ENCODE results near the gene PLA2G4A.

PLA2G4A gene

GRCh38 chr1:186828611-186829454 lies at the start of gene PLA2G4A:
PLA2G4A (plus strand) TSS chr1:186828949; CDS start chr1:186854355, 25,406 bp downstream.
- Histone ChIP-seq H3K9me3 (ENCODE audit: control insufficient read depth, low read depth, low read length) (no peaks in the 10 kb centered on the region), H3K27me3 (ENCODE audit: control insufficient read depth, insufficient read depth, low read length) (peaks cover 11% of the 10 kb centered on the region), H3K27ac (ENCODE audit: low read length) (no peak within 1 kb of the TSS), H3K4me1 (ENCODE audit: control insufficient read depth, low read depth, low read length) (peaks cover 4% of the 10 kb centered on the region), H3K4me3 (ENCODE audit: low read length) (peak within 1 kb of the TSS; percentile 94), H3K9ac (ENCODE audit: low read length) (peak within 1 kb of the TSS; percentile 64), H3K36me3 (ENCODE audit: control insufficient read depth, low read depth, low read length) (no peaks in the 10 kb centered on the region)

- Histone ChIP-seq H3K27ac (ENCODE audit: low read length) (no peak overlapping the region), H3K4me3 (ENCODE audit: low read length) (no peak overlapping the region), H3K4me1 (ENCODE audit: control insufficient read depth, low read depth, low read length) (no peaks in the 10 kb centered on the region), H3K36me3 (ENCODE audit: control insufficient read depth, low read depth, low read length) (no peaks in the 10 kb centered on the region), H3K9ac (ENCODE audit: low read length) (no peak overlapping the region), H3K9me3 (ENCODE audit: control insufficient read depth, low read depth, low read length) (no peaks in the 10 kb centered on the region), H3K27me3 (ENCODE audit: control insufficient read depth, insufficient read depth, low read length) (no peaks in the 10 kb centered on the region)
Measured at GRCh38 chr1:186780076-186780475, 48.7 kb upstream of the PLA2G4A start.

GRCh38 chr1:186781730-186782129 lies 47.0 kb upstream of the PLA2G4A start:
- Histone ChIP-seq H3K9me3 (ENCODE audit: control insufficient read depth, low read depth, low read length) (no peaks in the 10 kb centered on the region), H3K9ac (ENCODE audit: low read length) (no peak overlapping the region), H3K36me3 (ENCODE audit: control insufficient read depth, low read depth, low read length) (no peaks in the 10 kb centered on the region), H3K4me1 (ENCODE audit: control insufficient read depth, low read depth, low read length) (no peaks in the 10 kb centered on the region), H3K27ac (ENCODE audit: low read length) (no peak overlapping the region), H3K4me3 (ENCODE audit: low read length) (no peak overlapping the region), H3K27me3 (ENCODE audit: control insufficient read depth, insufficient read depth, low read length) (no peaks in the 10 kb centered on the region)

- Histone ChIP-seq H3K9ac (ENCODE audit: low read length) (no peak overlapping the region), H3K27me3 (ENCODE audit: control insufficient read depth, insufficient read depth, low read length) (no peaks in the 10 kb centered on the region), H3K27ac (ENCODE audit: low read length) (no peak overlapping the region), H3K4me3 (ENCODE audit: low read length) (no peak overlapping the region), H3K36me3 (ENCODE audit: control insufficient read depth, low read depth, low read length) (no peaks in the 10 kb centered on the region), H3K9me3 (ENCODE audit: control insufficient read depth, low read depth, low read length) (no peaks in the 10 kb centered on the region), H3K4me1 (ENCODE audit: control insufficient read depth, low read depth, low read length) (no peaks in the 10 kb centered on the region)
Measured at GRCh38 chr1:186782791-186783190, 46.0 kb upstream of the PLA2G4A start.

GRCh38 chr1:186783193-186783592 lies 45.6 kb upstream of the PLA2G4A start:
- no peaks in the 10 kb centered on the region for H3K36me3 ChIP-seq (ENCODE audit: control insufficient read depth, low read depth, low read length)
- no peak overlapping the region for H3K27ac ChIP-seq (ENCODE audit: low read length)
- H3K9ac ChIP-seq (ENCODE audit: low read length), result no peak overlapping the region
- H3K4me3 ChIP-seq (ENCODE audit: low read length), result no peak overlapping the region
- H3K27me3 ChIP-seq (ENCODE audit: control insufficient read depth, insufficient read depth, low read length), result no peaks in the 10 kb centered on the region
- H3K4me1 ChIP-seq (ENCODE audit: control insufficient read depth, low read depth, low read length), result no peaks in the 10 kb centered on the region
- no peaks in the 10 kb centered on the region for H3K9me3 ChIP-seq (ENCODE audit: control insufficient read depth, low read depth, low read length)

GRCh38 chr1:186785503-186785902 lies 43.2 kb upstream of the PLA2G4A start:
- Histone ChIP-seq H3K4me1 (ENCODE audit: control insufficient read depth, low read depth, low read length) (no peaks in the 10 kb centered on the region), H3K27me3 (ENCODE audit: control insufficient read depth, insufficient read depth, low read length) (no peaks in the 10 kb centered on the region), H3K9ac (ENCODE audit: low read length) (no peak overlapping the region), H3K9me3 (ENCODE audit: control insufficient read depth, low read depth, low read length) (no peaks in the 10 kb centered on the region), H3K36me3 (ENCODE audit: control insufficient read depth, low read depth, low read length) (no peaks in the 10 kb centered on the region), H3K27ac (ENCODE audit: low read length) (no peak overlapping the region), H3K4me3 (ENCODE audit: low read length) (no peak overlapping the region)

GRCh38 chr1:186790101-186790500 lies 38.6 kb upstream of the PLA2G4A start:
- no peak overlapping the region for H3K4me3 ChIP-seq (ENCODE audit: low read length)
- H3K9ac ChIP-seq (ENCODE audit: low read length), result no peak overlapping the region
- no peak overlapping the region for H3K27ac ChIP-seq (ENCODE audit: low read length)
- H3K36me3 ChIP-seq (ENCODE audit: control insufficient read depth, low read depth, low read length), result no peaks in the 10 kb centered on the region
- H3K9me3 ChIP-seq (ENCODE audit: control insufficient read depth, low read depth, low read length), result no peaks in the 10 kb centered on the region
- no peaks in the 10 kb centered on the region for H3K4me1 ChIP-seq (ENCODE audit: control insufficient read depth, low read depth, low read length)
- H3K27me3 ChIP-seq (ENCODE audit: control insufficient read depth, insufficient read depth, low read length), result no peaks in the 10 kb centered on the region

- H3K27ac ChIP-seq (ENCODE audit: low read length), result no peak overlapping the region
- H3K9me3 ChIP-seq (ENCODE audit: control insufficient read depth, low read depth, low read length), result no peaks in the 10 kb centered on the region
- no peaks in the 10 kb centered on the region for H3K36me3 ChIP-seq (ENCODE audit: control insufficient read depth, low read depth, low read length)
- no peak overlapping the region for H3K4me3 ChIP-seq (ENCODE audit: low read length)
- H3K27me3 ChIP-seq (ENCODE audit: control insufficient read depth, insufficient read depth, low read length), result no peaks in the 10 kb centered on the region
- H3K9ac ChIP-seq (ENCODE audit: low read length), result no peak overlapping the region
- H3K4me1 ChIP-seq (ENCODE audit: control insufficient read depth, low read depth, low read length), result no peaks in the 10 kb centered on the region
Measured at GRCh38 chr1:186792870-186793581, 35.7 kb upstream of the PLA2G4A start.

GRCh38 chr1:186793582-186793927 lies 35.2 kb upstream of the PLA2G4A start:
- H3K36me3 ChIP-seq (ENCODE audit: control insufficient read depth, low read depth, low read length), result no peaks in the 10 kb centered on the region
- no peak overlapping the region for H3K4me3 ChIP-seq (ENCODE audit: low read length)
- H3K27ac ChIP-seq (ENCODE audit: low read length), result no peak overlapping the region
- H3K9ac ChIP-seq (ENCODE audit: low read length), result no peak overlapping the region
- H3K27me3 ChIP-seq (ENCODE audit: control insufficient read depth, insufficient read depth, low read length), result no peaks in the 10 kb centered on the region
- no peaks in the 10 kb centered on the region for H3K9me3 ChIP-seq (ENCODE audit: control insufficient read depth, low read depth, low read length)
- H3K4me1 ChIP-seq (ENCODE audit: control insufficient read depth, low read depth, low read length), result no peaks in the 10 kb centered on the region

GRCh38 chr1:186798960-186799688 lies 29.6 kb upstream of the PLA2G4A start:
- H3K27ac ChIP-seq (ENCODE audit: low read length), result no peak overlapping the region
- no peaks in the 10 kb centered on the region for H3K4me1 ChIP-seq (ENCODE audit: control insufficient read depth, low read depth, low read length)
- H3K9me3 ChIP-seq (ENCODE audit: control insufficient read depth, low read depth, low read length), result no peaks in the 10 kb centered on the region
- no peaks in the 10 kb centered on the region for H3K36me3 ChIP-seq (ENCODE audit: control insufficient read depth, low read depth, low read length)
- H3K4me3 ChIP-seq (ENCODE audit: low read length), result no peak overlapping the region
- no peaks in the 10 kb centered on the region for H3K27me3 ChIP-seq (ENCODE audit: control insufficient read depth, insufficient read depth, low read length)
- no peak overlapping the region for H3K9ac ChIP-seq (ENCODE audit: low read length)

GRCh38 chr1:186799689-186800054 lies 29.1 kb upstream of the PLA2G4A start:
- no peak overlapping the region for H3K27ac ChIP-seq (ENCODE audit: low read length)
- H3K4me3 ChIP-seq (ENCODE audit: low read length), result no peak overlapping the region
- no peaks in the 10 kb centered on the region for H3K9me3 ChIP-seq (ENCODE audit: control insufficient read depth, low read depth, low read length)
- H3K9ac ChIP-seq (ENCODE audit: low read length), result no peak overlapping the region
- no peaks in the 10 kb centered on the region for H3K36me3 ChIP-seq (ENCODE audit: control insufficient read depth, low read depth, low read length)
- no peaks in the 10 kb centered on the region for H3K27me3 ChIP-seq (ENCODE audit: control insufficient read depth, insufficient read depth, low read length)
- no peaks in the 10 kb centered on the region for H3K4me1 ChIP-seq (ENCODE audit: control insufficient read depth, low read depth, low read length)

Data from iPS-18a (cell line).